ENCODE measurements around the gene RNASE4. TPM values are rescaled to one million over a fixed set of nuclear protein-coding genes. Genes with fewer than 3 reads are reported as not detected.

RNASE4 gene
- polyA plus RNA-seq, 1 donor (not counting 4 experiments of a cell fraction or from before 2014, with no cell fraction given): 5.5 TPM

- H3K9me1 ChIP-seq (ENCODE audit: control insufficient read depth, extremely low read depth, insufficient read depth, low read length): no peaks in the 10 kb centered on the region
- TF ChIP-seq CTCF (optimal IDR thresholded peaks at IDR 0.05 in 1 of 3, IDR thresholded peaks at IDR 0.05 in 1 of 3, conservative IDR thresholded peaks at IDR 0.05 in 1 of 3; ENCODE audit: extremely low read depth in 1 of 3, insufficient read depth in 2 of 3, low read length in 3 of 3) (no peak), EZH2 (IDR thresholded peaks at IDR 0.05; ENCODE audit: low read length) (no peak)
- H3K4me3 ChIP-seq (ENCODE audit: control insufficient read depth in 2 of 3, extremely low read depth in 1 of 3, insufficient read depth in 2 of 3, low read depth in 1 of 3, low read length in 3 of 3): no peak overlapping the region
- H3K4me1 ChIP-seq (ENCODE audit: control insufficient read depth, extremely low read depth, insufficient read depth, low read length): peaks cover 9% of the 10 kb centered on the region
- H3K27ac ChIP-seq (ENCODE audit: control insufficient read depth, insufficient read depth, low read length): no peak overlapping the region
- no peak for FAIRE-seq
- no peaks in the 10 kb centered on the region for H4K20me1 ChIP-seq (ENCODE audit: control insufficient read depth, extremely low read depth, insufficient read depth, low read length)
- no peak overlapping the region for H3K9ac ChIP-seq (ENCODE audit: control insufficient read depth, extremely low read depth, insufficient read depth, low read length)
- no peak overlapping the region for H3K4me2 ChIP-seq (ENCODE audit: control insufficient read depth, extremely low read depth, insufficient read depth, low read depth, low read length)
- no peak for DNase-seq (ENCODE audit: low read depth, low spot score)
- no peaks in the 10 kb centered on the region for H3K27me3 ChIP-seq (ENCODE audit: control insufficient read depth, extremely low read depth, insufficient read depth, low read length)
- H3K36me3 ChIP-seq (ENCODE audit: control insufficient read depth in 2 of 2, extremely low read depth in 1 of 2, insufficient read depth in 2 of 2, low read length in 2 of 2): no peaks in the 10 kb centered on the region
- no peaks in the 10 kb centered on the region for H3K9me3 ChIP-seq (ENCODE audit: control insufficient read depth, low read depth, low read length)
- dilution Hi-C loops (cut with MboI; ENCODE audit: extremely low pct_ligation_motif_present, low sequenced_read_pairs): no loop called here
- no peaks in the 10 kb centered on the region for H3K79me2 ChIP-seq (ENCODE audit: control insufficient read depth, insufficient read depth, low read length)
- no peak overlapping the region for H2AFZ ChIP-seq (ENCODE audit: control insufficient read depth, low read length)
Measured at GRCh38 chr14:20687362-20688166, 3.2 kb downstream of the RNASE4 start.

GRCh38 chr14:20688167-20688839 is 3.9 kb downstream of the RNASE4 start, which contains the start of gene ANG:
TSS of gene ANG (plus strand) at chr14:20688764. CDS start at chr14:20693565, 4,801 bp downstream.
- H3K79me2 ChIP-seq (ENCODE audit: control insufficient read depth, insufficient read depth, low read length): no peaks in the 10 kb centered on the region
- no peak for FAIRE-seq
- no peak within 1 kb of the TSS for H3K9ac ChIP-seq (ENCODE audit: control insufficient read depth, extremely low read depth, insufficient read depth, low read length)
- H3K36me3 ChIP-seq (ENCODE audit: control insufficient read depth in 2 of 2, extremely low read depth in 1 of 2, insufficient read depth in 2 of 2, low read length in 2 of 2): no peaks in the 10 kb centered on the region
- H3K9me3 ChIP-seq (ENCODE audit: control insufficient read depth, low read depth, low read length): no peaks in the 10 kb centered on the region
- H3K27ac ChIP-seq (ENCODE audit: control insufficient read depth, insufficient read depth, low read length): no peak within 1 kb of the TSS
- H3K4me2 ChIP-seq (ENCODE audit: control insufficient read depth, extremely low read depth, insufficient read depth, low read depth, low read length): no peak within 1 kb of the TSS
- dilution Hi-C loops (cut with MboI; ENCODE audit: extremely low pct_ligation_motif_present, low sequenced_read_pairs): no loop called here
- TF ChIP-seq EZH2 (IDR thresholded peaks at IDR 0.05; ENCODE audit: low read length): no peak
- no peak for TF ChIP-seq CTCF (optimal IDR thresholded peaks at IDR 0.05 in 1 of 3, IDR thresholded peaks at IDR 0.05 in 1 of 3, conservative IDR thresholded peaks at IDR 0.05 in 1 of 3; ENCODE audit: extremely low read depth in 1 of 3, insufficient read depth in 2 of 3, low read length in 3 of 3)
- H3K9me1 ChIP-seq (ENCODE audit: control insufficient read depth, extremely low read depth, insufficient read depth, low read length): no peaks in the 10 kb centered on the region
- H4K20me1 ChIP-seq (ENCODE audit: control insufficient read depth, extremely low read depth, insufficient read depth, low read length): no peaks in the 10 kb centered on the region
- no peaks in the 10 kb centered on the region for H3K27me3 ChIP-seq (ENCODE audit: control insufficient read depth, extremely low read depth, insufficient read depth, low read length)
- DNase-seq (ENCODE audit: low read depth, low spot score): no peak
- H2AFZ ChIP-seq (ENCODE audit: control insufficient read depth, low read length): no peak within 1 kb of the TSS
- H3K4me1 ChIP-seq (ENCODE audit: control insufficient read depth, extremely low read depth, insufficient read depth, low read length): peaks cover 9% of the 10 kb centered on the region
- no peak within 1 kb of the TSS for H3K4me3 ChIP-seq (ENCODE audit: control insufficient read depth in 2 of 3, extremely low read depth in 1 of 3, insufficient read depth in 2 of 3, low read depth in 1 of 3, low read length in 3 of 3)
